Measurements from ENCODE around the gene ANXA2R. TPM values are rescaled to one million over a fixed set of nuclear protein-coding genes. Genes with fewer than 3 reads are reported as not detected.

The ANXA2R gene
- total and polyA plus RNA-seq, 2 of the 13 experiments (the other 11 are each of a cell fraction or from before 2014, with no cell fraction given): 0.95 to 1.3 TPM

DNA sequence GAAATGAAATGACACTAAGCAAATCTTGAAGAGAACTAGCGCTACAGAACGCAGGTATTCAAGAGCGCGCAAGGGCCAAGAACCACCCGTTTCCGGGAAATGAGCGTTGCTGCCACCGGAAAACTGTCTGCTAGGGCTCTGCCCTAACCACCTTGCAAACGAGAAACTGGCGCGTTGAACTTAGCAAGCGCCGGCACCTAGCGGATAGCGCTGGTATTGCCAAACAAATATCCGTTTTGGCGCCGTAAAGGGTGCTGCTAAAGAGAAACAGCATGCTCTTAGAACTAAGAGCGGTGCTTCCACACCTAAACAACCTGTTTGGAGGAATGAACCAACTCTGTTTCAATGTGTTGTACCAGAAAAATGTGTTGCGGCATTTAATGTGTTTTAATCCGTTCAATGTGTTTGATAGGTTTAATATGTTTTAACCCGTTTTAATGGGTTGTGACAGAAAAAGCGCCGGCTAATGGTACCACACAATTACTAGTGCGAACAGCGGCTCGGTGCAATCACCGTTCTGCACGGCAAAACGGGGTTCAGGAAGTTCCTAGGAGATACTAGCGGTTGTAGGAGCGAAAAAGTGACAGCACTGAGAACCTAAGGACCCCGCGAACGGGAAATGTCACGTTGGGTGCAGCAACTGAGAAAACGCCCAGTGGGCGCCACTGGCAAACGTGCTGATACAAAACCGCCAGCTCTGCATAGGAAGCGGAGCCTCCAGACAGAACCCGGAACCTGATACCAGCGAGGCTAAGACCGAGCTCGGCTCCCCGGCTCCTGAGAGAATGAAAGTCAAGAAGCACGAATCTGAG lies at the start of gene ANXA2R (continued):
- TF ChIP-seq FOXJ3 (CRISPR knock-in tag; IDR thresholded peaks at IDR 0.05; ENCODE audit: borderline replicate concordance) (peak; percentile 46; the same call in 1 of the 2 replicates), STAG1 (CRISPR knock-in tag; IDR thresholded peaks at IDR 0.05) (peak; percentile 69), ZNF18 (CRISPR knock-in tag; IDR thresholded peaks at IDR 0.05; ENCODE audit: insufficient replicate concordance) (no peak), PPARG (CRISPR knock-in tag; conservative IDR thresholded peaks at IDR 0.05) (0 out of 2 replicates have a peak, but pooled peaks have one; percentile 11), ZNF879 (CRISPR knock-in tag; IDR thresholded peaks at IDR 0.05) (no peak), NR2F2 (IDR thresholded peaks at IDR 0.05; ENCODE audit: borderline replicate concordance, low read depth) (no peak), TMF1 (CRISPR knock-in tag; IDR thresholded peaks at IDR 0.05; ENCODE audit: low read depth) (no peak), TGIF2 (CRISPR knock-in tag; IDR thresholded peaks at IDR 0.05) (peak; percentile 66), ZNF790 (CRISPR knock-in tag; IDR thresholded peaks at IDR 0.05; ENCODE audit: borderline replicate concordance) (no peak), SUZ12 (IDR thresholded peaks at IDR 0.05; ENCODE audit: low read depth, low read length) (no peak), ZKSCAN8 (CRISPR knock-in tag; IDR thresholded peaks at IDR 0.05; ENCODE audit: borderline replicate concordance) (0 out of 2 replicates have a peak, but pooled peaks have one; percentile 8), HOXA9 (CRISPR knock-in tag; IDR thresholded peaks at IDR 0.05; ENCODE audit: borderline replicate concordance) (no peak), HDAC1 (CRISPR knock-in tag; IDR thresholded peaks at IDR 0.05) (no peak), SP140L (CRISPR knock-in tag; IDR thresholded peaks at IDR 0.05; ENCODE audit: borderline replicate concordance) (no peak), ZNF792 (CRISPR knock-in tag; IDR thresholded peaks at IDR 0.05) (no peak), ZNF781 (CRISPR knock-in tag; IDR thresholded peaks at IDR 0.05; ENCODE audit: borderline replicate concordance, not compliant biosample characterization) (no peak)
- TF ChIP-seq, protein P1, sequence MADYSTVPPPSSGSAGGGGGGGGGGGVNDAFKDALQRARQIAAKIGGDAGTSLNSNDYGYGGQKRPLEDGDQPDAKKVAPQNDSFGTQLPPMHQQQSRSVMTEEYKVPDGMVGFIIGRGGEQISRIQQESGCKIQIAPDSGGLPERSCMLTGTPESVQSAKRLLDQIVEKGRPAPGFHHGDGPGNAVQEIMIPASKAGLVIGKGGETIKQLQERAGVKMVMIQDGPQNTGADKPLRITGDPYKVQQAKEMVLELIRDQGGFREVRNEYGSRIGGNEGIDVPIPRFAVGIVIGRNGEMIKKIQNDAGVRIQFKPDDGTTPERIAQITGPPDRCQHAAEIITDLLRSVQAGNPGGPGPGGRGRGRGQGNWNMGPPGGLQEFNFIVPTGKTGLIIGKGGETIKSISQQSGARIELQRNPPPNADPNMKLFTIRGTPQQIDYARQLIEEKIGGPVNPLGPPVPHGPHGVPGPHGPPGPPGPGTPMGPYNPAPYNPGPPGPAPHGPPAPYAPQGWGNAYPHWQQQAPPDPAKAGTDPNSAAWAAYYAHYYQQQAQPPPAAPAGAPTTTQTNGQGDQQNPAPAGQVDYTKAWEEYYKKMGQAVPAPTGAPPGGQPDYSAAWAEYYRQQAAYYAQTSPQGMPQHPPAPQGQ (CRISPR knock-in tag; IDR thresholded peaks at IDR 0.05; ENCODE audit: borderline replicate concordance): no peak
- TF ChIP-seq, protein P2, sequence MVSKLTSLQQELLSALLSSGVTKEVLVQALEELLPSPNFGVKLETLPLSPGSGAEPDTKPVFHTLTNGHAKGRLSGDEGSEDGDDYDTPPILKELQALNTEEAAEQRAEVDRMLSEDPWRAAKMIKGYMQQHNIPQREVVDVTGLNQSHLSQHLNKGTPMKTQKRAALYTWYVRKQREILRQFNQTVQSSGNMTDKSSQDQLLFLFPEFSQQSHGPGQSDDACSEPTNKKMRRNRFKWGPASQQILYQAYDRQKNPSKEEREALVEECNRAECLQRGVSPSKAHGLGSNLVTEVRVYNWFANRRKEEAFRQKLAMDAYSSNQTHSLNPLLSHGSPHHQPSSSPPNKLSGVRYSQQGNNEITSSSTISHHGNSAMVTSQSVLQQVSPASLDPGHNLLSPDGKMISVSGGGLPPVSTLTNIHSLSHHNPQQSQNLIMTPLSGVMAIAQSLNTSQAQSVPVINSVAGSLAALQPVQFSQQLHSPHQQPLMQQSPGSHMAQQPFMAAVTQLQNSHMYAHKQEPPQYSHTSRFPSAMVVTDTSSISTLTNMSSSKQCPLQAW (CRISPR knock-in tag; IDR thresholded peaks at IDR 0.05): no peak
- TF ChIP-seq, protein P3, sequence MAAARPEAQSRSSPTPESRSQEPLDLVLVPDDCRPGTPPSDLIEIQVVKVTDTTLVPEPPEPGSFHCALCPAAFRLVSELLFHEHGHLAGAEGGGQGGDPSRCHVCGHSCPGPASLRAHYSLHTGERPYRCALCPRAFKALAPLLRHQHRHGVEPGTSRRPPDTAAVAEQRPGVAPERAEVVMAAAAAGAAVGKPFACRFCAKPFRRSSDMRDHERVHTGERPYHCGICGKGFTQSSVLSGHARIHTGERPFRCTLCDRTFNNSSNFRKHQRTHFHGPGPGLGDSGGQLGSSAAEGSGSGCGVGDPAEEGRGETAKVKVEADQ (CRISPR knock-in tag; IDR thresholded peaks at IDR 0.05; ENCODE audit: borderline replicate concordance): no peak
